ENCODE data around the gene WDR43. TPM values are rescaled to one million over a fixed set of nuclear protein-coding genes. Genes with fewer than 3 reads are reported as not detected.
A peak's percentile ranks its signal among the peaks of the same experiment; 100 is the strongest.

WDR43 gene
- total RNA-seq, 1 experiment from 2014 or later, result 77.0 TPM

DNA sequence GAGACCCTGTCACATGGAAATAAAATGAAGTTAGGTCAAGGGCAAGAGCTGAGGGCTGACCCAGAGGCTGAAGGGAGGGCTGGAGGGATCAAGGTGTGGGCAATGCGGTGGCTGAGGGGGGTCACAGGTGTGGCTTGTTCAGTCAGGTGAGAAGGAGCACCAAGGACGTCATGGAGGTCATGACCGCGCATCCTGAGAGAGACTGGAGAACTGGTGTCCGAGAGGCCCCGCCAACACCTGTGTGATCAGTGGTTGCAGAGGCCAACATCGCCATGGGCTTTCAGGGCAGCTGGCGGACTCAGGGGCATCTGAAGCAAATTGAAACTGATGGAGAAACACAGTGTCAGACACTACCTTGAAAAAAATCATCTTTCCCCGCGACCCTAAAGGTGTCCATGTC, 99.6 kb downstream of the WDR43 start:
- no peak overlapping the region for H3K4me2 ChIP-seq (ENCODE audit: low read depth, low read length, poor library complexity, severe bottlenecking)

GRCh38 chr2:28994679-28995078, 100.2 kb downstream of the WDR43 start:
- H2AFZ ChIP-seq (ENCODE audit: low read length), result no peak overlapping the region
- no peak overlapping the region for H3K4me3 ChIP-seq (ENCODE audit: low read length)
- no peaks in the 10 kb centered on the region for H4K20me1 ChIP-seq (ENCODE audit: insufficient read depth, low read depth, low read length)
- DNase-seq, result no peak
- H3K27me3 ChIP-seq (ENCODE audit: low read length), result no peaks in the 10 kb centered on the region
- no peak overlapping the region for H3K27ac ChIP-seq (ENCODE audit: low read length)
- H3K79me2 ChIP-seq (ENCODE audit: low read length), result no peaks in the 10 kb centered on the region
- no peak overlapping the region for H3K9ac ChIP-seq (ENCODE audit: low read length)
- no peaks in the 10 kb centered on the region for H3K9me2 ChIP-seq (replicated peaks; ENCODE audit: insufficient read depth, low read length)
- no peak overlapping the region for H3K4me2 ChIP-seq (ENCODE audit: low read depth, low read length, poor library complexity, severe bottlenecking)
- no peaks in the 10 kb centered on the region for H3K9me3 ChIP-seq (ENCODE audit: low read length)
- H3K36me3 ChIP-seq (ENCODE audit: insufficient read depth, low read length), result no peaks in the 10 kb centered on the region
- H3K4me1 ChIP-seq (ENCODE audit: low read length), result no peaks in the 10 kb centered on the region

More for the DNA sequence above, 99.6 kb downstream of the WDR43 start:
- Histone ChIP-seq H3K4me1 (ENCODE audit: low read length) (no peaks in the 10 kb centered on the region), H3K36me3 (ENCODE audit: insufficient read depth, low read length) (no peaks in the 10 kb centered on the region), H3K4me3 (ENCODE audit: low read length) (no peak overlapping the region), H3K27me3 (ENCODE audit: low read length) (no peaks in the 10 kb centered on the region), H3K9ac (ENCODE audit: low read length) (no peak overlapping the region), H3K9me3 (ENCODE audit: low read length) (no peaks in the 10 kb centered on the region), H3K9me2 (replicated peaks; ENCODE audit: insufficient read depth, low read length) (no peaks in the 10 kb centered on the region), H2AFZ (ENCODE audit: low read length) (no peak overlapping the region), H4K20me1 (ENCODE audit: insufficient read depth, low read depth, low read length) (no peaks in the 10 kb centered on the region), H3K27ac (ENCODE audit: low read length) (no peak overlapping the region), H3K79me2 (ENCODE audit: low read length) (no peaks in the 10 kb centered on the region)
- DNase-seq, result no peak

- Histone ChIP-seq H3K27ac (ENCODE audit: low read length) (no peak overlapping the region), H4K20me1 (ENCODE audit: insufficient read depth, low read depth, low read length) (no peaks in the 10 kb centered on the region), H3K9me2 (replicated peaks; ENCODE audit: insufficient read depth, low read length) (no peaks in the 10 kb centered on the region)
These were observed 101.6 kb downstream of the WDR43 start for GRCh38 chr2:28995765-28996750.

DNA sequence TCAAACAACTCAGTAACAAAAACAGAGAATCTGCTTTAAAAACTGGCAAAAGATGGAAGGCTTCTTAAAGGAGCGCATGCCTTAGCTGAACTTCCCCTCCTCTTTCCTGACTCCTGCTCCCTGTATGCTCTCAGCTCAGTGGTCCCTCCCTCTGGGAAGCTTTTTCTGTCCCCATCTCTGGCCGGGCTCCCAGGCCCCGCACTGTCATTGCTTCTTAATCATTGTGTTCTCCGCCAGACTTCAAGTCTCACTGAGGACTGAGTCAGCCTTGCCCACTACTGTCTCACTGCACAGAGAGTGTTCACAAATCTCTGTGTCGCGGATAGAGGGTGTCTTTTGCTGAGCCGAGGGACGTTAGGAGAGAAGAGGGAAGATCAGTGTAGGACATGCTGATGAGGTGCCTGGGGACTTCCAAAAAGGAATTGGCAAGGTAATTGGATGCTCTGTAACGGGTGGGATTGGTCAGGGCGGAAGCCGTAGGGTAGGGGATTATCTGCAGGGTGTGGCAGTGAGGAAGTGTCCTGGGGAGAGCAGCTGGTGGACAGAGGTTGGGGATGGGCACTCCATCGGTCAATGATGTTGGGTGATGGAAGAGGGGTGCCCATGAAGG, 102.9 kb downstream of the WDR43 start:
- no peak overlapping the region for H2AFZ ChIP-seq (ENCODE audit: low read length)
- no peak overlapping the region for H3K4me2 ChIP-seq (ENCODE audit: low read depth, low read length, poor library complexity, severe bottlenecking)
- no peaks in the 10 kb centered on the region for H3K27me3 ChIP-seq (ENCODE audit: low read length)
- H3K9me3 ChIP-seq (ENCODE audit: low read length), result no peaks in the 10 kb centered on the region
- no peak overlapping the region for H3K27ac ChIP-seq (ENCODE audit: low read length)
- H3K4me3 ChIP-seq (ENCODE audit: low read length), result no peak overlapping the region
- H4K20me1 ChIP-seq (ENCODE audit: insufficient read depth, low read depth, low read length), result no peaks in the 10 kb centered on the region
- no peaks in the 10 kb centered on the region for H3K79me2 ChIP-seq (ENCODE audit: low read length)
- H3K4me1 ChIP-seq (ENCODE audit: low read length), result no peaks in the 10 kb centered on the region
- no peaks in the 10 kb centered on the region for H3K36me3 ChIP-seq (ENCODE audit: insufficient read depth, low read length)
- DNase-seq, result no peak
- no peaks in the 10 kb centered on the region for H3K9me2 ChIP-seq (replicated peaks; ENCODE audit: insufficient read depth, low read length)
- H3K9ac ChIP-seq (ENCODE audit: low read length), result no peak overlapping the region

More at GRCh38 chr2:28995765-28996750, 101.6 kb downstream of the WDR43 start:
- DNase-seq, result no peak
- no peak overlapping the region for H2AFZ ChIP-seq (ENCODE audit: low read length)
- no peaks in the 10 kb centered on the region for H3K9me3 ChIP-seq (ENCODE audit: low read length)
- no peaks in the 10 kb centered on the region for H3K36me3 ChIP-seq (ENCODE audit: insufficient read depth, low read length)
- no peak overlapping the region for H3K4me2 ChIP-seq (ENCODE audit: low read depth, low read length, poor library complexity, severe bottlenecking)
- H3K79me2 ChIP-seq (ENCODE audit: low read length), result no peaks in the 10 kb centered on the region
- no peaks in the 10 kb centered on the region for H3K4me1 ChIP-seq (ENCODE audit: low read length)
- no peak overlapping the region for H3K4me3 ChIP-seq (ENCODE audit: low read length)
- H3K27me3 ChIP-seq (ENCODE audit: low read length), result no peaks in the 10 kb centered on the region
- no peak overlapping the region for H3K9ac ChIP-seq (ENCODE audit: low read length)

Small RNA genes within 50 kb of the gene (small RNA-seq; reads per million reads assigned to genes)
- not detected for gene RF00019
- gene SNORD53, result 18.2 reads per million, percentile 96 among the genes with 10 or more reads in this experiment
- gene SNORD53B, result 2,889 reads per million, percentile 100 among the genes with 10 or more reads in this experiment
- gene SNORD92, result 546 reads per million, percentile 100 among the genes with 10 or more reads in this experiment

Other genes starting within 250 kb of the WDR43 start
- 58.5 and 134 TPM in 2 replicates for gene PPP1CB, start 142.8 kb upstream of the WDR43 start, total RNA-seq (2014; rRNA removed; shearing (Covaris generic); ENCODE audit: low replicate concordance)
- gene SPDYA, start 83.8 kb upstream of the WDR43 start, total RNA-seq (2014; rRNA removed; shearing (Covaris generic); ENCODE audit: low replicate concordance), result 0.76 and 0.78 TPM in 2 replicates
- 14.8 and 23.1 TPM in 2 replicates for gene TRMT61B, start 24.4 kb upstream of the WDR43 start, total RNA-seq (2014; rRNA removed; shearing (Covaris generic); ENCODE audit: low replicate concordance)
- gene TOGARAM2, start 86.6 kb downstream of the WDR43 start, total RNA-seq (2014; rRNA removed; shearing (Covaris generic); ENCODE audit: low replicate concordance), result not detected in 2 replicates
- not detected in 2 replicates for gene PCARE, start 179.9 kb downstream of the WDR43 start, total RNA-seq (2014; rRNA removed; shearing (Covaris generic); ENCODE audit: low replicate concordance)
- gene CLIP4, start 220.7 kb downstream of the WDR43 start, total RNA-seq (2014; rRNA removed; shearing (Covaris generic); ENCODE audit: low replicate concordance), result not detected in 2 replicates

Data from Karpas-422 (cell line).